ENCODE data around the gene ZMIZ1.

ZMIZ1 gene

GRCh38 chr10:79025199-79025832 is 43.5 kb upstream of the ZMIZ1 start:
- Histone ChIP-seq H3K27me3 (peaks cover 8% of the 10 kb centered on the region), H3K4me3 (ENCODE audit: low read depth in 1 of 2, low read length in 1 of 2) (no peak overlapping the region), H3K4me1 (ENCODE audit: control insufficient read depth in 1 of 2, insufficient read depth in 1 of 2, low read depth in 1 of 2, low read length in 1 of 2) (no peaks in the 10 kb centered on the region), H3K9me3 (no peaks in the 10 kb centered on the region), H3K36me3 (no peaks in the 10 kb centered on the region), H3K27ac (no peak overlapping the region)
- no peak for TF ChIP-seq CTCF (IDR thresholded peaks at IDR 0.05)

GRCh38 chr10:79026341-79026761 is 42.4 kb upstream of the ZMIZ1 start:
- Histone ChIP-seq H3K27ac (no peak overlapping the region), H3K4me1 (ENCODE audit: control insufficient read depth in 1 of 2, insufficient read depth in 1 of 2, low read depth in 1 of 2, low read length in 1 of 2) (no peaks in the 10 kb centered on the region), H3K36me3 (no peaks in the 10 kb centered on the region), H3K9me3 (no peaks in the 10 kb centered on the region), H3K4me3 (ENCODE audit: low read depth in 1 of 2, low read length in 1 of 2) (no peak overlapping the region), H3K27me3 (peaks cover 8% of the 10 kb centered on the region)
- no peak for TF ChIP-seq CTCF (IDR thresholded peaks at IDR 0.05)

- Histone ChIP-seq H3K27ac (no peak overlapping the region), H3K9me3 (no peaks in the 10 kb centered on the region), H3K36me3 (no peaks in the 10 kb centered on the region), H3K4me1 (ENCODE audit: control insufficient read depth in 1 of 2, insufficient read depth in 1 of 2, low read depth in 1 of 2, low read length in 1 of 2) (no peaks in the 10 kb centered on the region), H3K27me3 (peaks cover 8% of the 10 kb centered on the region), H3K4me3 (ENCODE audit: low read depth in 1 of 2, low read length in 1 of 2) (no peak overlapping the region)
- no peak for TF ChIP-seq CTCF (IDR thresholded peaks at IDR 0.05)
Measured at GRCh38 chr10:79026806-79027146, 42.0 kb upstream of the ZMIZ1 start.

- Histone ChIP-seq H3K36me3 (no peaks in the 10 kb centered on the region), H3K9me3 (no peaks in the 10 kb centered on the region), H3K4me3 (ENCODE audit: low read depth in 1 of 2, low read length in 1 of 2) (no peak overlapping the region), H3K4me1 (ENCODE audit: control insufficient read depth in 1 of 2, insufficient read depth in 1 of 2, low read depth in 1 of 2, low read length in 1 of 2) (no peaks in the 10 kb centered on the region), H3K27me3 (peaks cover 8% of the 10 kb centered on the region), H3K27ac (no peak overlapping the region)
- no peak for TF ChIP-seq CTCF (IDR thresholded peaks at IDR 0.05)
Measured at GRCh38 chr10:79027147-79028055, 41.4 kb upstream of the ZMIZ1 start.

GRCh38 chr10:79028056-79028430 is 40.7 kb upstream of the ZMIZ1 start:
- no peaks in the 10 kb centered on the region for H3K36me3 ChIP-seq
- no peak overlapping the region for H3K4me3 ChIP-seq (ENCODE audit: low read depth in 1 of 2, low read length in 1 of 2)
- H3K9me3 ChIP-seq = no peaks in the 10 kb centered on the region
- no peak for TF ChIP-seq CTCF (IDR thresholded peaks at IDR 0.05)
- H3K4me1 ChIP-seq (ENCODE audit: control insufficient read depth in 1 of 2, insufficient read depth in 1 of 2, low read depth in 1 of 2, low read length in 1 of 2) = no peaks in the 10 kb centered on the region
- H3K27ac ChIP-seq = no peak overlapping the region
- H3K27me3 ChIP-seq = peaks cover 8% of the 10 kb centered on the region

All from neutrophil (primary cell).